Osteoblast (primary cell): ENCODE results near the gene MINK1. TPM values are rescaled to one million over a fixed set of nuclear protein-coding genes. Genes with fewer than 3 reads are reported as not detected.
"Not testable (repeated sequence)": the region's sequence is repeated elsewhere in the genome, so short reads cannot be mapped to it uniquely, and the experiment has no call there.

Experiments used
- DNase-seq: peaks from one replicate; pipeline ENCODE4 v3.0.0; 2011; ENCODE audit warnings: low spot score, mixed read lengths; ENCODE audit not compliant: insufficient read length; ENCODE audit errors: missing footprints
- H2AFZ ChIP-seq: 2 replicates; pipeline ENCODE4 v1.6.0; 2011; ENCODE audit warnings: mild to moderate bottlenecking, low read length
- H3K27ac ChIP-seq: 2 replicates; pipeline ENCODE4 v1.5.1; 2011; ENCODE audit warnings: mild to moderate bottlenecking, low read depth, low read length, moderate library complexity
- H3K27me3 ChIP-seq: 2 replicates; pipeline ENCODE4 v1.6.0; 2012; ENCODE audit warnings: mild to moderate bottlenecking, control low read depth, inconsistent platforms, low read length, moderate library complexity; ENCODE audit not compliant: insufficient read depth
- H3K36me3 ChIP-seq: 2 replicates; pipeline ENCODE4 v1.5.1; 2011; ENCODE audit warnings: mild to moderate bottlenecking, low read length, control low read depth, moderate library complexity; ENCODE audit not compliant: insufficient read depth
- H3K4me1 ChIP-seq: 2 replicates; pipeline ENCODE4 v1.5.1; 2011; ENCODE audit warnings: mild to moderate bottlenecking, low read length, control low read depth, moderate library complexity; ENCODE audit not compliant: insufficient read depth
- H3K4me2 ChIP-seq: 2 replicates; pipeline ENCODE4 v1.6.0; 2011; ENCODE audit warnings: mild to moderate bottlenecking, low read length; ENCODE audit not compliant: insufficient read depth
- H3K4me3 ChIP-seq: fragments of 200-600 bp; sonication (generic); 3 replicates; pipeline ENCODE4 v1.5.1; 2012; ENCODE audit warnings: mild to moderate bottlenecking, low read length, inconsistent platforms; ENCODE audit not compliant: insufficient read depth
- H3K79me2 ChIP-seq: 2 replicates; pipeline ENCODE4 v1.6.0; 2012; ENCODE audit warnings: mild to moderate bottlenecking, low read length, control low read depth, inconsistent platforms; ENCODE audit not compliant: insufficient read depth
- H3K9me3 ChIP-seq: 2 replicates; pipeline ENCODE4 v1.5.1; 2011; ENCODE audit warnings: low read depth, low read length, control low read depth
- H4K20me1 ChIP-seq: 2 replicates; pipeline ENCODE4 v1.6.0; 2012; ENCODE audit warnings: mild to moderate bottlenecking, low read length, control low read depth; ENCODE audit not compliant: insufficient read depth
- total RNA-seq: library from RNA; depleted of rRNA; stranded (reverse); fragments of >200 nt; gene quantifications from 2 replicates; pipeline ENCODE4 v1.2.3, GENCODE V29; 2012
- TF ChIP-seq, protein P1 (sequence below): IDR thresholded peaks from 2 replicates; pipeline ENCODE4 v1.5.1; 2011; ENCODE audit warnings: mild to moderate bottlenecking, low read depth, low read length, moderate library complexity; ENCODE audit errors: extremely low read depth

MINK1 gene
- total RNA-seq, 1 donor, result 34.4 TPM

DNA sequence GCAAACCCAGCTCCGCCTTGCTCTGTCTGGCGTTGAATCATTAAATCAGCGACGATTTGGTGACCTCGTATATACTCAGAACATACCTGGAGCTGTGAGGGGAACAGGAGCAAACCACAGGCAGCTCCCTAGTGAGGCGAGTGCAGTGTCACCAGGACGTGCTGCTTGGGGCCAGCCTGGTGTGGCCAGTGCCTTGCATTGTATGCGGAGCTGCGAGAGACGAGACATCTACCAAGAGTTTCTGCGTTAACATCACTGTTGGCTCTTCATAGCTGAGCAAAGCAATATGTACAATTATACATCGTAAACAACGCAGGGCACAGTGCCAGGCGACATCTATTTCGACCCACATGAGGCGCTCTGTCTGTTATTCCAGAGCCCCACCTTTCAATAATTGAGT is 27.9 kb downstream of the MINK1 start:
- H3K4me3 ChIP-seq, result no peak overlapping the region
- TF ChIP-seq, protein P1, sequence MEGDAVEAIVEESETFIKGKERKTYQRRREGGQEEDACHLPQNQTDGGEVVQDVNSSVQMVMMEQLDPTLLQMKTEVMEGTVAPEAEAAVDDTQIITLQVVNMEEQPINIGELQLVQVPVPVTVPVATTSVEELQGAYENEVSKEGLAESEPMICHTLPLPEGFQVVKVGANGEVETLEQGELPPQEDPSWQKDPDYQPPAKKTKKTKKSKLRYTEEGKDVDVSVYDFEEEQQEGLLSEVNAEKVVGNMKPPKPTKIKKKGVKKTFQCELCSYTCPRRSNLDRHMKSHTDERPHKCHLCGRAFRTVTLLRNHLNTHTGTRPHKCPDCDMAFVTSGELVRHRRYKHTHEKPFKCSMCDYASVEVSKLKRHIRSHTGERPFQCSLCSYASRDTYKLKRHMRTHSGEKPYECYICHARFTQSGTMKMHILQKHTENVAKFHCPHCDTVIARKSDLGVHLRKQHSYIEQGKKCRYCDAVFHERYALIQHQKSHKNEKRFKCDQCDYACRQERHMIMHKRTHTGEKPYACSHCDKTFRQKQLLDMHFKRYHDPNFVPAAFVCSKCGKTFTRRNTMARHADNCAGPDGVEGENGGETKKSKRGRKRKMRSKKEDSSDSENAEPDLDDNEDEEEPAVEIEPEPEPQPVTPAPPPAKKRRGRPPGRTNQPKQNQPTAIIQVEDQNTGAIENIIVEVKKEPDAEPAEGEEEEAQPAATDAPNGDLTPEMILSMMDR, result no peak
- no peak overlapping the region for H2AFZ ChIP-seq
- H3K36me3 ChIP-seq, result peaks cover 5% of the 10 kb centered on the region
- no peaks in the 10 kb centered on the region for H3K9me3 ChIP-seq
- H4K20me1 ChIP-seq, result peaks cover 16% of the 10 kb centered on the region
- DNase-seq, result no peak
- H3K27ac ChIP-seq, result no peak overlapping the region
- peaks cover 7% of the 10 kb centered on the region for H3K4me1 ChIP-seq
- no peak overlapping the region for H3K4me2 ChIP-seq
- H3K79me2 ChIP-seq, result peaks cover 44% of the 10 kb centered on the region
- no peaks in the 10 kb centered on the region for H3K27me3 ChIP-seq

DNA sequence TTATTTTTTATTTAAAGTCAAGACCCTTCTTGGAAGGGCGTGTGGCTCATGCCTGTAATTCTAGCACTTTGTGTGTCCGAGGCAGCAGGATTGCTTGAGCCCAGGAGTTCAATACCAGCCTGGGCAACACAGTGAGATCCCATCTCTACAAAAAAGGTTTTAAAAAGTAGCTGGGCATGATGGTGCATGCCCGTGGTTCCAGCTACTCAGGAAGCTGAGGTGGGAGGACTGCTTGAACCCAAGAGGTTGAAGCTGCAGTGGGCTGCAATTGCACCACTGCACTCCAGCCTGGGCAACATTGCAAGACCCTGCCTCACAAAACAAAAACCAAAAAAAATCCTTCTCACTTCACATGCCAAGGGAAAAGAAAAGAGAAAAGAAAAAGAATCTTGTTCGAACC is 29.6 kb downstream of the MINK1 start:
- TF ChIP-seq, protein P1, result no peak
- H4K20me1 ChIP-seq, result peaks cover 14% of the 10 kb centered on the region
- H3K27me3 ChIP-seq, result no peaks in the 10 kb centered on the region

DNA sequence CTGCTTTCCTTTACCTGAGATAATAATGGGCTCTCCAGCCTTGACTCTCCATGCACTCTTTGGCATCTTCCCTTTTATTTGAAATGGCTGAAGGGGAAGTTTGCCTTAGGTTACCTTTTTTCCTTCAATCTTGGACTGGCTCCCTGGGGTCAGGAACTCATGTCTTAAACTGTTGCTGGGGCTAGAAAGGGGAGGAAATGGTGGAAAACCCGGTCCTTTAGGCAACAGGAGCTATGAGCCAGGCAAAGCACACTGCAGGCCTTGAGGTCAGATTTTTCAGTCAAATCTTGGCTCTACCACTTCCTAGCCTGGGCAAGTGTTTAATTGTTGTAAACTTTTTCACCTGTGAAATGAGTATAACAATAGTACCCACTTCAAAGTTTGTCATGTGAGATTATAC is 30.2 kb downstream of the MINK1 start:
- Histone ChIP-seq H3K4me2 (no peak overlapping the region), H3K79me2 (peaks cover 24% of the 10 kb centered on the region), H3K4me3 (no peak overlapping the region), H4K20me1 (peaks cover 16% of the 10 kb centered on the region), H3K9me3 (no peaks in the 10 kb centered on the region), H3K27me3 (no peaks in the 10 kb centered on the region), H3K36me3 (peaks cover 5% of the 10 kb centered on the region), H3K27ac (no peak overlapping the region), H2AFZ (no peak overlapping the region), H3K4me1 (peaks cover 4% of the 10 kb centered on the region)
- TF ChIP-seq, protein P1, result no peak
- DNase-seq, result no peak

More for the DNA sequence above, 29.6 kb downstream of the MINK1 start:
- Histone ChIP-seq H3K79me2 (peaks cover 29% of the 10 kb centered on the region), H3K4me2 (no peak overlapping the region), H3K9me3 (no peaks in the 10 kb centered on the region), H2AFZ (no peak overlapping the region), H3K36me3 (peaks cover 5% of the 10 kb centered on the region), H3K4me1 (peaks cover 7% of the 10 kb centered on the region), H3K4me3 (no peak overlapping the region), H3K27ac (no peak overlapping the region)
- DNase-seq, result no peak

DNA sequence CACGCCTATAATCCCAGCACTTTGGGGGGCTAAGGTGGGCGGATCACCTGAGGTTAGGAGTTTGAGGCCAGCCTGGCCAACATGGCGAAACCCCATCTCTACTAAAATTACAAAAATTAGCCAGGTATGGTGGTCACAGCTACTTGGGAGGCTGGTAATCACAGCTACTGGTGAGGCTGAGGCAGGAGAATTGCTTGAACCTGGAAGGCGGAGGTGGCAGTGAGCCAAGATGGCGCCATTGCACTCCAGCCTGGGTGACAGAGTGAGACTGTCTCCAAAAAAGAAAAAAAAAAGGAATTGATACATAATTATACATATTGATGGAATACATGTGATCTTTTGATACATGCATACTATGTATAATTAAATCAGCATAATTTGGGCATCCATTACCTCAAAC is 34.4 kb downstream of the MINK1 start:
- not testable (repeated sequence) for H3K79me2 ChIP-seq, H3K4me3 ChIP-seq

DNA sequence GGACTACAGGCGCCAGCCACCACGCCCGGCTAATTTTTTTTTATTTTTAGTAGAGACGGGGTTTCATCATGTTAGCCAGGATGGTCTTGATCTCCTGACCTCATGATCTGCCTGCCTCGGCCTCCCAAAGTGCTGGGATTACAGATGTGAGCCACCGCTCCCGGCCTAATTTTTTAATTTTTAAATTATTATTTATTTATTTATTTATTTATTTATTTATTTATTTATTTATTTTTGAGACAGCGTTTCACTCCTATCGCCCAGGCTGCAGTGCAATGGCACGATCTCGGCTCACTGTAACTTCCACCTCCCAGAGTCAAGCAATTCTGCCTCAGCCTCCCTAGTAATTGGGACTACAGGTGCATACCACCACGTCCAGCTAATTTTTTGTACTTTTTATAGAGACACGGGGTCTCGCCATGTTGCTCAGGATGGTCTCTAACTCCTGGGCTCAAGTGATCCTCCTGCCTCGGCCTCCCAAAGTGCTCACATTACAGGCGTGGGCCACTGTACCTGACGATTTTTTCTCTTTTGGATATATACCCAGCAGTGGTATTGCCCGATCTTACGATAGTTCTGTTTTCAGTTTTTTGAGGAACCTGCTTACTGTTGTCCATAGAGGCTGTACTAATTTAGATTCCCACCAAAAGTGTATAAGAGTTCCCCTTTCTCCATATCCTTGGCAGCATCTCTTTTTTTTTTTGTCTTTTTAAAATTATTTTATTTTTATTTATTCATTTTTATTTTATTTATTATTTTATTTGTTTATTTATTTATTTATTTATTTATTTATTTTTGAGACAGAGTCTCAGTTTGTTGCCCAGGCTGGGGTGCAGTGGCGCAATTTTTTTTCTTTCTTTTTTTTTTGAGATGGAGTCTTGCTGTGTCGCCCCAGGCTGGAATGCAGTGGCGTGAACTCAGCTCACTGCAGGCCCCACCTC is 36.2 kb downstream of the MINK1 start:
- H3K27ac ChIP-seq, DNase-seq, H3K4me3 ChIP-seq, H3K4me1 ChIP-seq, H3K36me3 ChIP-seq, H3K4me2 ChIP-seq, H3K79me2 ChIP-seq, H2AFZ ChIP-seq, H3K27me3 ChIP-seq, H3K9me3 ChIP-seq: not testable (repeated sequence)
- H4K20me1 ChIP-seq, result peaks cover 12% of the 10 kb centered on the region

More for the DNA sequence above, 34.4 kb downstream of the MINK1 start:
- H3K27ac ChIP-seq, H4K20me1 ChIP-seq, H2AFZ ChIP-seq, H3K27me3 ChIP-seq, H3K9me3 ChIP-seq, DNase-seq, H3K4me2 ChIP-seq, H3K4me1 ChIP-seq, H3K36me3 ChIP-seq: not testable (repeated sequence)
